ENCODE data around the gene PRKAG2. TPM values are rescaled to one million over a fixed set of nuclear protein-coding genes. Genes with fewer than 3 reads are reported as not detected.

PRKAG2 gene
- total RNA-seq, 2 experiments from 2014 or later, result 39.3 to 42.3 TPM

- H3K27ac Mint-ChIP-seq, result no peak overlapping the region
Observed at GRCh38 chr7:151592330-151592729, 284.6 kb downstream of the PRKAG2 start.

GRCh38 chr7:151591866-151592265 lies 285.0 kb downstream of the PRKAG2 start:
- no peak overlapping the region for H3K27ac Mint-ChIP-seq

More at GRCh38 chr7:151592330-151592729, 284.6 kb downstream of the PRKAG2 start:
- no peak overlapping the region for H3K4me3 Mint-ChIP-seq
- H3K4me1 Mint-ChIP-seq (ENCODE audit: low read depth), result peaks cover 7% of the 10 kb centered on the region
- H3K27me3 Mint-ChIP-seq, result no peaks in the 10 kb centered on the region
- Histone ChIP-seq H3K27ac (ENCODE audit: low read depth in 1 of 2, low read length in 2 of 2) (no peak overlapping the region), H3K4me1 (ENCODE audit: insufficient read depth, low read length) (no peaks in the 10 kb centered on the region), H3K27me3 (ENCODE audit: control insufficient read depth in 1 of 2, insufficient read depth in 2 of 2, low read length in 2 of 2) (no peaks in the 10 kb centered on the region), H3K36me3 (ENCODE audit: insufficient read depth, low read length) (peaks cover 26% of the 10 kb centered on the region), H3K9me3 (ENCODE audit: control insufficient read depth in 1 of 2, insufficient read depth in 1 of 2, low read length in 2 of 2) (no peaks in the 10 kb centered on the region), H3K4me3 (ENCODE audit: low read length) (no peak overlapping the region)
- ChIA-PET POLR2A (no interaction called here), CTCF (no interaction called here)
- TF ChIP-seq CTCF (IDR thresholded peaks at IDR 0.05), result no peak
- no peaks in the 10 kb centered on the region for H3K9me3 Mint-ChIP-seq
- H3K36me3 Mint-ChIP-seq (ENCODE audit: low read depth), result peaks cover 54% of the 10 kb centered on the region
- DNase-seq, result no peak
- no peak for ATAC-seq (ENCODE audit: poor library complexity)
- intact Hi-C loops (cut with DNase I, micrococcal nuclease), result no loop called here

GRCh38 chr7:151590850-151591771 lies 285.8 kb downstream of the PRKAG2 start:
- no peak for ATAC-seq (ENCODE audit: poor library complexity)
- H3K27ac Mint-ChIP-seq, result no peak overlapping the region
- Histone ChIP-seq H3K36me3 (ENCODE audit: insufficient read depth, low read length) (peaks cover 26% of the 10 kb centered on the region), H3K4me3 (ENCODE audit: low read length) (no peak overlapping the region), H3K27ac (ENCODE audit: low read depth in 1 of 2, low read length in 2 of 2) (no peak overlapping the region), H3K9me3 (ENCODE audit: control insufficient read depth in 1 of 2, insufficient read depth in 1 of 2, low read length in 2 of 2) (no peaks in the 10 kb centered on the region), H3K4me1 (ENCODE audit: insufficient read depth, low read length) (no peaks in the 10 kb centered on the region), H3K27me3 (ENCODE audit: control insufficient read depth in 1 of 2, insufficient read depth in 2 of 2, low read length in 2 of 2) (no peaks in the 10 kb centered on the region)
- intact Hi-C loops (cut with DNase I, micrococcal nuclease), result no loop called here
- H3K4me1 Mint-ChIP-seq (ENCODE audit: low read depth), result no peaks in the 10 kb centered on the region
- no peaks in the 10 kb centered on the region for H3K9me3 Mint-ChIP-seq
- CTCF ChIA-PET, result no interaction called here
- no peak overlapping the region for H3K4me3 Mint-ChIP-seq
- H3K27me3 Mint-ChIP-seq, result no peaks in the 10 kb centered on the region
- no peak for TF ChIP-seq CTCF (IDR thresholded peaks at IDR 0.05)
- no peak for DNase-seq
- POLR2A ChIA-PET, result no interaction called here
- peaks cover 66% of the 10 kb centered on the region for H3K36me3 Mint-ChIP-seq (ENCODE audit: low read depth)

More at GRCh38 chr7:151591866-151592265, 285.0 kb downstream of the PRKAG2 start:
- no peaks in the 10 kb centered on the region for H3K9me3 ChIP-seq (ENCODE audit: control insufficient read depth in 1 of 2, insufficient read depth in 1 of 2, low read length in 2 of 2)
- H3K4me1 ChIP-seq (ENCODE audit: insufficient read depth, low read length), result no peaks in the 10 kb centered on the region
- Mint-ChIP-seq H3K27me3 (no peaks in the 10 kb centered on the region), H3K36me3 (ENCODE audit: low read depth) (peaks cover 58% of the 10 kb centered on the region), H3K4me3 (no peak overlapping the region), H3K4me1 (ENCODE audit: low read depth) (peaks cover 2% of the 10 kb centered on the region), H3K9me3 (no peaks in the 10 kb centered on the region)
- intact Hi-C loops (cut with DNase I, micrococcal nuclease), result no loop called here
- DNase-seq (no peak), ATAC-seq (ENCODE audit: poor library complexity) (no peak)
- H3K4me3 ChIP-seq (ENCODE audit: low read length), result no peak overlapping the region
- no peak for TF ChIP-seq CTCF (IDR thresholded peaks at IDR 0.05)
- no peaks in the 10 kb centered on the region for H3K27me3 ChIP-seq (ENCODE audit: control insufficient read depth in 1 of 2, insufficient read depth in 2 of 2, low read length in 2 of 2)
- peaks cover 26% of the 10 kb centered on the region for H3K36me3 ChIP-seq (ENCODE audit: insufficient read depth, low read length)
- H3K27ac ChIP-seq (ENCODE audit: low read depth in 1 of 2, low read length in 2 of 2), result no peak overlapping the region
- ChIA-PET CTCF (no interaction called here), POLR2A (no interaction called here)
